HCT116 (cell line): ENCODE measurements around the gene DCLK3. TPM values are rescaled to one million over a fixed set of nuclear protein-coding genes. Genes with fewer than 3 reads are reported as not detected.

ENCODE experiments used
- ATAC-seq: fragments of 200-7000 bp; cut with Tn5 transposase; 2 replicates; pipeline ENCODE4 v1.9.1; 2020; ENCODE audit warnings: mild to moderate bottlenecking, moderate library complexity
- BruUV-seq: library from RNA; stranded (reverse); fragments of 400-500 nt; replicated peaks from 2 replicates; lab custom pipeline; 2021; lab: Mats Ljungman, UMichigan
- CTCF ChIA-PET: fragments of 300-600 bp; sonication (Branson Sonifier 250); formaldehyde crosslinking; loops from one replicate; lab custom pipeline; 2021; ENCODE audit warnings: antibody characterized with exemption; lab: Charles Lee
- POLR2A ChIA-PET: fragments of 300-600, 350-600 bp; sonication (Branson Sonifier 250); formaldehyde crosslinking; loops from one replicate; lab custom pipeline; 2021; ENCODE audit warnings: antibody characterized with exemption; lab: Charles Lee
- RAD21 ChIA-PET, 2 experiments: fragments of 300-600 bp; sonication (Branson Sonifier 250); formaldehyde crosslinking; loops; one replicate each; lab custom pipeline; 2023; ENCODE audit warnings: low total read pairs in 2 of 2; ENCODE audit not compliant: uncharacterized antibody in 2 of 2, unreplicated experiment in 2 of 2, low non-redundant PET in 1 of 2; lab: Charles Lee
- DNase-seq: peaks from one replicate; pipeline ENCODE4 v3.0.0-alpha.2; 2010; ENCODE audit warnings: low read depth, low spot score
- H2AFZ ChIP-seq: fragments of 200-600 bp; shearing (Covaris generic), sonication (generic); 2 replicates; pipeline ENCODE4 v1.6.1; 2017; ENCODE audit warnings: low read depth, mixed run types, mixed read lengths, antibody characterized with exemption, low read length; ENCODE audit not compliant: poor library complexity, severe bottlenecking
- H3K27ac ChIP-seq: 2 replicates; pipeline ENCODE4 v1.5.1; 2012; ENCODE audit warnings: low read depth, low read length
- H3K27me3 ChIP-seq: fragments of 200-600 bp; sonication (generic); 2 replicates; pipeline ENCODE4 v1.6.1; 2016; ENCODE audit warnings: mixed run types, low read length, mixed read lengths; ENCODE audit not compliant: insufficient read depth
- H3K36me3 ChIP-seq, 2 experiments: fragments of 200-500 bp in 1 of 2; fragments of 200-600 bp in 1 of 2; sonication (Bioruptor generic) in 1 of 2; sonication (generic) in 1 of 2; 2 replicates each; pipeline versions ENCODE4 v1.5.1 to v1.6.1; 2014 to 2016; ENCODE audit warnings: low read length in 2 of 2, inconsistent platforms in 1 of 2, mixed read lengths in 1 of 2, mixed run types in 1 of 2; ENCODE audit not compliant: insufficient read depth in 2 of 2, control insufficient read depth in 1 of 2
- H3K4me1 ChIP-seq, 2 experiments: fragments of 200-600 bp in 1 of 2; sonication (generic) in 1 of 2; 2 replicates each; pipeline versions ENCODE4 v1.5.1 to v1.6.1; 2012 to 2017; ENCODE audit warnings: low read length in 2 of 2, inconsistent platforms in 1 of 2, mild to moderate bottlenecking in 1 of 2, mixed read lengths in 1 of 2, mixed run types in 1 of 2, moderate library complexity in 1 of 2; ENCODE audit not compliant: insufficient read depth in 2 of 2, control insufficient read depth in 1 of 2
- H3K4me2 ChIP-seq: fragments of 200-600 bp; sonication (generic); 2 replicates; pipeline ENCODE4 v1.6.1; 2017; ENCODE audit warnings: mixed run types, low read length, mixed read lengths
- H3K4me3 ChIP-seq, 2 experiments: fragments of 200-600 bp in 1 of 2; sonication (generic) in 1 of 2; replicated peaks in 1 of 2; 2 replicates each; pipeline ENCODE4 v1.5.1; 2011 to 2016; ENCODE audit warnings: low read length in 2 of 2, control low read depth in 1 of 2, low read depth in 1 of 2, mild to moderate bottlenecking in 1 of 2, mixed read lengths in 1 of 2, mixed run types in 1 of 2
- H3K79me2 ChIP-seq: fragments of 200-600 bp; sonication (generic); 2 replicates; pipeline ENCODE4 v1.6.1; 2017; ENCODE audit warnings: mild to moderate bottlenecking, mixed run types, low read length, moderate library complexity, mixed read lengths; ENCODE audit not compliant: insufficient read depth
- H3K9ac ChIP-seq: fragments of 200-600 bp; sonication (generic); 2 replicates; pipeline ENCODE4 v1.6.1; 2016; ENCODE audit warnings: low read length, mixed read lengths
- H3K9me2 ChIP-seq: fragments of 200-600 bp; sonication (generic), shearing (Covaris generic); 2 replicates; pipeline ENCODE4 v1.6.1; 2017; ENCODE audit warnings: mixed run types, mild to moderate bottlenecking, moderate library complexity; ENCODE audit not compliant: insufficient read depth
- H3K9me3 ChIP-seq, 2 experiments: fragments of 200-500 bp in 1 of 2; fragments of 200-600 bp in 1 of 2; sonication (Bioruptor generic) in 1 of 2; sonication (generic) in 1 of 2; 2 replicates each; pipeline ENCODE4 v1.6.1; 2014 to 2017; ENCODE audit warnings: low read length in 2 of 2, mixed read lengths in 2 of 2, inconsistent platforms in 1 of 2, low read depth in 1 of 2, mild to moderate bottlenecking in 1 of 2, mixed run types in 1 of 2, moderate library complexity in 1 of 2; ENCODE audit not compliant: control insufficient read depth in 1 of 2, insufficient read depth in 1 of 2
- H4K20me1 ChIP-seq: fragments of 200-600 bp; sonication (generic), shearing (Covaris generic); 2 replicates; pipeline ENCODE4 v1.6.1; 2017; ENCODE audit warnings: mixed run types, mild to moderate bottlenecking, moderate library complexity; ENCODE audit not compliant: insufficient read depth
- CBX3 ChIP-seq: IDR thresholded peaks from 2 replicates; pipeline ENCODE4 v1.6.1; 2012; ENCODE audit warnings: low read depth
- EGR1 ChIP-seq: IDR thresholded peaks from 2 replicates; pipeline ENCODE4 v1.6.1; 2012; ENCODE audit warnings: low read depth
- ELF1 ChIP-seq: IDR thresholded peaks from 2 replicates; pipeline ENCODE4 v1.6.1; 2012; ENCODE audit warnings: low read depth, borderline replicate concordance
- EZH2 ChIP-seq: fragments of 200-600 bp; sonication (generic); IDR thresholded peaks from 2 replicates; pipeline ENCODE4 v1.6.1; 2017; ENCODE audit warnings: antibody characterized with exemption, mixed run types
- EZH2phosphoT487 ChIP-seq: fragments of 200-600 bp; IDR thresholded peaks from 2 replicates; pipeline ENCODE4 v1.6.1; 2018; ENCODE audit warnings: antibody characterized with exemption, borderline replicate concordance
- JUND ChIP-seq: IDR thresholded peaks from 2 replicates; pipeline ENCODE4 v1.6.1; 2012
- POLR2A ChIP-seq: IDR thresholded peaks from 2 replicates; pipeline ENCODE4 v1.7.0; 2011; ENCODE audit warnings: borderline replicate concordance; ENCODE audit not compliant: insufficient read depth, insufficient read length; ENCODE audit errors: extremely low read depth
- POLR2AphosphoS5 ChIP-seq: IDR thresholded peaks from 2 replicates; pipeline ENCODE4 v1.6.1; 2011; ENCODE audit warnings: mild to moderate bottlenecking, low read depth, low read length, moderate library complexity
- SP1 ChIP-seq: IDR thresholded peaks from 2 replicates; pipeline ENCODE4 v1.6.1; 2012; ENCODE audit warnings: low read depth
- SRF ChIP-seq: IDR thresholded peaks from 2 replicates; pipeline ENCODE4 v1.6.1; 2012; ENCODE audit warnings: low read depth
- TCF7L2 ChIP-seq: IDR thresholded peaks from 2 replicates; pipeline ENCODE4 v1.7.0; 2011; ENCODE audit warnings: borderline replicate concordance, inconsistent platforms; ENCODE audit not compliant: insufficient read depth, insufficient read length; ENCODE audit errors: extremely low read depth
- ZNF274 ChIP-seq: fragments of 200-500 bp; sonication (Bioruptor generic); IDR thresholded peaks from 2 replicates; pipeline ENCODE4 v1.6.1; 2014; ENCODE audit warnings: mild to moderate bottlenecking, low read depth, low read length, inconsistent platforms
- intact Hi-C: fragments of 100-400 bp; cut with micrococcal nuclease; formaldehyde crosslinking; loops from 2 replicates; pipeline ENCODE4 v1.10.0; 2022
- total RNA-seq: library from RNA; stranded (reverse); gene quantifications from one replicate; pipeline ENCODE4 v1.2.1, GENCODE V29; 2021; ENCODE audit not compliant: unreplicated experiment
- TF ChIP-seq, protein P1 (sequence below): IDR thresholded peaks from 2 replicates; pipeline ENCODE4 v1.6.1; 2012; ENCODE audit warnings: low read depth
- TF ChIP-seq, protein P2 (sequence below), 3 experiments: fragments of 200-600 bp in 1 of 3; sonication (generic) in 1 of 3; IDR thresholded peaks in 2 of 3; conservative IDR thresholded peaks in 1 of 3; 2 replicates each; pipeline ENCODE4 v1.5.1; 2012 to 2017; ENCODE audit warnings: low read depth in 2 of 3, low read length in 2 of 3, antibody characterized with exemption in 1 of 3, borderline replicate concordance in 1 of 3, control low read depth in 1 of 3, mild to moderate bottlenecking in 1 of 3, mixed read lengths in 1 of 3, mixed run types in 1 of 3, moderate library complexity in 1 of 3; ENCODE audit not compliant: insufficient read depth in 1 of 3
- TF ChIP-seq, protein P3 (sequence below): IDR thresholded peaks from 2 replicates; pipeline ENCODE4 v1.6.1; 2012

Gene DCLK3
- total RNA-seq, 1 experiment from 2014 or later: not detected

DNA sequence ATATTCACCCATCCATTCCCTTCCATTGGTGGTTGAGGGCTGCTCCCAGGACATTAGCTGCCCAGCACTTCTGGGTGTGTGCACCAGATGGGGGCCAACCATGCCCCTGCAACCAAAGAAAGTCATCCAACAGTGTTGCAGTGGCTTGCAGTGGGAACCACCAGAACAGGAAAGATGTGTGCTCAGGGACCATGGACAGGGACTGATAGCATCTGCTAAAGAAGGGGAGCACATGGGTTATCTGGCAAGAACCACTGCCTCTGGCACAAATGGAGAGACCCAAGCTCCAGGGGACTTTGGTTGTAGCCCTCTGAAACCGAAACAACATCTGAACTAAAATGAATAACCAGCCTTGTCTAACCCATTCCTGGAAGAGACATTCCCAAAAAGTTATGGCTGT lies 8.1 kb downstream of the DCLK3 start:
- no peaks in the 10 kb centered on the region for H3K4me1 ChIP-seq
- H3K4me2 ChIP-seq: no peak overlapping the region
- H4K20me1 ChIP-seq: no peaks in the 10 kb centered on the region
- TF ChIP-seq, protein P1, sequence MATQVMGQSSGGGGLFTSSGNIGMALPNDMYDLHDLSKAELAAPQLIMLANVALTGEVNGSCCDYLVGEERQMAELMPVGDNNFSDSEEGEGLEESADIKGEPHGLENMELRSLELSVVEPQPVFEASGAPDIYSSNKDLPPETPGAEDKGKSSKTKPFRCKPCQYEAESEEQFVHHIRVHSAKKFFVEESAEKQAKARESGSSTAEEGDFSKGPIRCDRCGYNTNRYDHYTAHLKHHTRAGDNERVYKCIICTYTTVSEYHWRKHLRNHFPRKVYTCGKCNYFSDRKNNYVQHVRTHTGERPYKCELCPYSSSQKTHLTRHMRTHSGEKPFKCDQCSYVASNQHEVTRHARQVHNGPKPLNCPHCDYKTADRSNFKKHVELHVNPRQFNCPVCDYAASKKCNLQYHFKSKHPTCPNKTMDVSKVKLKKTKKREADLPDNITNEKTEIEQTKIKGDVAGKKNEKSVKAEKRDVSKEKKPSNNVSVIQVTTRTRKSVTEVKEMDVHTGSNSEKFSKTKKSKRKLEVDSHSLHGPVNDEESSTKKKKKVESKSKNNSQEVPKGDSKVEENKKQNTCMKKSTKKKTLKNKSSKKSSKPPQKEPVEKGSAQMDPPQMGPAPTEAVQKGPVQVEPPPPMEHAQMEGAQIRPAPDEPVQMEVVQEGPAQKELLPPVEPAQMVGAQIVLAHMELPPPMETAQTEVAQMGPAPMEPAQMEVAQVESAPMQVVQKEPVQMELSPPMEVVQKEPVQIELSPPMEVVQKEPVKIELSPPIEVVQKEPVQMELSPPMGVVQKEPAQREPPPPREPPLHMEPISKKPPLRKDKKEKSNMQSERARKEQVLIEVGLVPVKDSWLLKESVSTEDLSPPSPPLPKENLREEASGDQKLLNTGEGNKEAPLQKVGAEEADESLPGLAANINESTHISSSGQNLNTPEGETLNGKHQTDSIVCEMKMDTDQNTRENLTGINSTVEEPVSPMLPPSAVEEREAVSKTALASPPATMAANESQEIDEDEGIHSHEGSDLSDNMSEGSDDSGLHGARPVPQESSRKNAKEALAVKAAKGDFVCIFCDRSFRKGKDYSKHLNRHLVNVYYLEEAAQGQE: peak; percentile 25
- TF ChIP-seq, protein P2, sequence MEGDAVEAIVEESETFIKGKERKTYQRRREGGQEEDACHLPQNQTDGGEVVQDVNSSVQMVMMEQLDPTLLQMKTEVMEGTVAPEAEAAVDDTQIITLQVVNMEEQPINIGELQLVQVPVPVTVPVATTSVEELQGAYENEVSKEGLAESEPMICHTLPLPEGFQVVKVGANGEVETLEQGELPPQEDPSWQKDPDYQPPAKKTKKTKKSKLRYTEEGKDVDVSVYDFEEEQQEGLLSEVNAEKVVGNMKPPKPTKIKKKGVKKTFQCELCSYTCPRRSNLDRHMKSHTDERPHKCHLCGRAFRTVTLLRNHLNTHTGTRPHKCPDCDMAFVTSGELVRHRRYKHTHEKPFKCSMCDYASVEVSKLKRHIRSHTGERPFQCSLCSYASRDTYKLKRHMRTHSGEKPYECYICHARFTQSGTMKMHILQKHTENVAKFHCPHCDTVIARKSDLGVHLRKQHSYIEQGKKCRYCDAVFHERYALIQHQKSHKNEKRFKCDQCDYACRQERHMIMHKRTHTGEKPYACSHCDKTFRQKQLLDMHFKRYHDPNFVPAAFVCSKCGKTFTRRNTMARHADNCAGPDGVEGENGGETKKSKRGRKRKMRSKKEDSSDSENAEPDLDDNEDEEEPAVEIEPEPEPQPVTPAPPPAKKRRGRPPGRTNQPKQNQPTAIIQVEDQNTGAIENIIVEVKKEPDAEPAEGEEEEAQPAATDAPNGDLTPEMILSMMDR (IDR thresholded peaks at IDR 0.05 in 2 of 3, conservative IDR thresholded peaks at IDR 0.05 in 1 of 3; ENCODE audit: borderline replicate concordance in 1 of 3, insufficient read depth in 1 of 3, low read depth in 2 of 3, low read length in 2 of 3): no peak
- no peak overlapping the region for H2AFZ ChIP-seq
- POLR2A ChIA-PET: no interaction called here
- no peak for DNase-seq
- BruUV-seq: no TSS peak
- CTCF ChIA-PET: no interaction called here
- H3K9me2 ChIP-seq: no peaks in the 10 kb centered on the region
- no peak overlapping the region for H3K27ac ChIP-seq
- no peak for ATAC-seq
- H3K36me3 ChIP-seq: no peaks in the 10 kb centered on the region
- H3K79me2 ChIP-seq: no peaks in the 10 kb centered on the region
- RAD21 ChIA-PET: no interaction called here
- no peak overlapping the region for H3K9ac ChIP-seq
- no peaks in the 10 kb centered on the region for H3K9me3 ChIP-seq
- H3K4me3 ChIP-seq: no peak overlapping the region
- intact Hi-C loops: no loop called here
- peaks cover 51% of the 10 kb centered on the region for H3K27me3 ChIP-seq

DNA sequence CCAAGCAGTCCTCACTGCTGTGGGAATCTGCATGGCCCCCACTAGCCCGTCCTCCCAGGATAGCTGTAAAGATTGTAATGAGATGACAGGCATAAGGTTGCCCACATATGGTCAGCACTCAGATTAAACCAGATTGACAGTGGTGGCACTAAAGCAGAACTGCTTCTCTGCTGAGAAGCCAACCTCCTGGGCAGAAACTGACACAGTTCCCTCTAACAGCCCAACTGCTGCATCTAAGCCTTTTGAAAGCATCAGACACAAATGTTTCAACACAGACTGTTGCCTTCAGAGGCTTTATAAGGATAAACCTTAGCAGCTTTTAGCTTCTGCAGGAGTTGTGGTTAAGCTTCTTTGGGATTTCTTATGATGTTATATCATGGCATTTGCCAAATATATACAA lies 13.0 kb downstream of the DCLK3 start:
- no peaks in the 10 kb centered on the region for H3K4me1 ChIP-seq
- H3K36me3 ChIP-seq: no peaks in the 10 kb centered on the region
- H3K4me3 ChIP-seq: no peak overlapping the region
- intact Hi-C loops: no loop called here
- no TSS peak for BruUV-seq
- DNase-seq (no peak), ATAC-seq (no peak)
- H3K27ac ChIP-seq: no peak overlapping the region
- H3K9ac ChIP-seq: no peak overlapping the region
- no peaks in the 10 kb centered on the region for H4K20me1 ChIP-seq
- ChIA-PET POLR2A (no interaction called here), RAD21 (no interaction called here), CTCF (no interaction called here)
- no peak overlapping the region for H2AFZ ChIP-seq
- no peaks in the 10 kb centered on the region for H3K9me2 ChIP-seq
- no peaks in the 10 kb centered on the region for H3K9me3 ChIP-seq
- no peaks in the 10 kb centered on the region for H3K79me2 ChIP-seq
- peaks cover 50% of the 10 kb centered on the region for H3K27me3 ChIP-seq
- H3K4me2 ChIP-seq: no peak overlapping the region
- TF ChIP-seq ZNF274 (no peak), CBX3 (no peak), EZH2 (no peak), JUND (no peak), POLR2A (no peak), TCF7L2 (no peak), SRF (no peak), SP1 (no peak), EZH2phosphoT487 (no peak), POLR2AphosphoS5 (no peak), ELF1 (no peak), EGR1 (no peak)
- TF ChIP-seq, protein P3, sequence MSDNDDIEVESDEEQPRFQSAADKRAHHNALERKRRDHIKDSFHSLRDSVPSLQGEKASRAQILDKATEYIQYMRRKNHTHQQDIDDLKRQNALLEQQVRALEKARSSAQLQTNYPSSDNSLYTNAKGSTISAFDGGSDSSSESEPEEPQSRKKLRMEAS: no peak
